Measurements from ENCODE around the gene LAMB4. TPM values are rescaled to one million over a fixed set of nuclear protein-coding genes. Genes with fewer than 3 reads are reported as not detected.

LAMB4 gene
- total and polyA plus RNA-seq, 2 donors (not counting 1 experiment from before 2014, with no cell fraction given) = 0.17 to 0.57 TPM

DNA sequence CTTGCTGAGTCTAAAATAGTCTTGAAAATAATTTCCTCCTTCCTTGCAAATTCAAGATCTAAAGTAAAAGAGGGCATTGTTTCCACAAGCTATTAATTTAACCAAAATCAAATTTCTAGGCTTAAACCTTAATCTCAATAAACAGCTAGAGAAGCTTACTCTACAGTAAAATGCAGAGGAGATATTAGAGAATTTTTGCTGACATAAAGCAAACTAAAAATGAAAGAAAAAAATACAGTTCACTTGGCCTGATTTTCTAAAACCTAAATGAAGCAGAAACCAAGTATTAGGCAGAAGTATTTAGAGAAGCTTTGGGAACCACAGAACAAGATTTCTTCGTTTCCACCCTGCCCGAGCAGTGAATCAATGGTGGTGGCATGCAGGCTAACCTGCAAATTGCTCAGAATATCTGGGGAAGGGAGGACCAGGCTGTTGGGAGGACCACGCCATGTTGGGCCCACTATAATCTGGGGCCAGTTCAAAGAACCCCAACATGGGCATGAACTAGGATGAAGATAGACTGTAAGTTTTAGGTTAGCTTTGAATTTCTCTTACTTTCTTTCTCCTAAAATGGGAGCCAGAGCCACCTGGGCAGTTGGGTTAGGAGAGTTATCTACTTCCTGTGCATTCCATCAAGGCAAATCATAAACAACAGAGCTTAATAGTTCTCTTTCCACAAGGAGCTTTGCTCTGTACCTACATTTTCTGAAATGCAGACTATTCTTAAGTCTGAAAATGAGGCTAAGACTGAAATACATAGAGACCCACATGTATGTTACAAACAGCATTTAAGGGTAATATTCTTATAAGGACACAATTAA is 131.3 kb downstream of the LAMB4 start:
- Histone ChIP-seq H3K27me3 (ENCODE audit: control insufficient read depth, insufficient read depth, low read length) (no peaks in the 10 kb centered on the region), H2AFZ (ENCODE audit: low read length) (no peak overlapping the region), H3K4me3 (replicated peaks in 1 of 4; ENCODE audit: control extremely low read depth in 1 of 4, insufficient read depth in 1 of 4, low read depth in 3 of 4, low read length in 4 of 4) (peak overlapping the region; percentile 9 to 92 (median 42)), H4K20me1 (ENCODE audit: control insufficient read depth, extremely low read depth, insufficient read depth, low read length) (no peaks in the 10 kb centered on the region), H3K79me2 (ENCODE audit: control insufficient read depth, insufficient read depth, low read length) (peaks cover 38% of the 10 kb centered on the region), H3K4me1 (ENCODE audit: control insufficient read depth, extremely low read depth, insufficient read depth, low read length) (peaks cover 26% of the 10 kb centered on the region), H3K36me3 (ENCODE audit: control insufficient read depth, insufficient read depth, low read length) (peaks cover 9% of the 10 kb centered on the region), H3K9ac (ENCODE audit: insufficient read depth, low read length) (no peak overlapping the region), H3K27ac (ENCODE audit: insufficient read depth, low read length) (peak overlapping the region; percentile 20), H3K9me3 (ENCODE audit: control insufficient read depth, insufficient read depth, low read depth, low read length) (no peaks in the 10 kb centered on the region), H3K4me2 (ENCODE audit: extremely low read depth, insufficient read depth, low read length) (peak overlapping the region; percentile 78)
- DNase-seq (ENCODE audit: low read depth in 2 of 2) = peak in 1 of 2 donors; percentile 72
- TF ChIP-seq, protein P1, sequence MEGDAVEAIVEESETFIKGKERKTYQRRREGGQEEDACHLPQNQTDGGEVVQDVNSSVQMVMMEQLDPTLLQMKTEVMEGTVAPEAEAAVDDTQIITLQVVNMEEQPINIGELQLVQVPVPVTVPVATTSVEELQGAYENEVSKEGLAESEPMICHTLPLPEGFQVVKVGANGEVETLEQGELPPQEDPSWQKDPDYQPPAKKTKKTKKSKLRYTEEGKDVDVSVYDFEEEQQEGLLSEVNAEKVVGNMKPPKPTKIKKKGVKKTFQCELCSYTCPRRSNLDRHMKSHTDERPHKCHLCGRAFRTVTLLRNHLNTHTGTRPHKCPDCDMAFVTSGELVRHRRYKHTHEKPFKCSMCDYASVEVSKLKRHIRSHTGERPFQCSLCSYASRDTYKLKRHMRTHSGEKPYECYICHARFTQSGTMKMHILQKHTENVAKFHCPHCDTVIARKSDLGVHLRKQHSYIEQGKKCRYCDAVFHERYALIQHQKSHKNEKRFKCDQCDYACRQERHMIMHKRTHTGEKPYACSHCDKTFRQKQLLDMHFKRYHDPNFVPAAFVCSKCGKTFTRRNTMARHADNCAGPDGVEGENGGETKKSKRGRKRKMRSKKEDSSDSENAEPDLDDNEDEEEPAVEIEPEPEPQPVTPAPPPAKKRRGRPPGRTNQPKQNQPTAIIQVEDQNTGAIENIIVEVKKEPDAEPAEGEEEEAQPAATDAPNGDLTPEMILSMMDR (conservative IDR thresholded peaks at IDR 0.05 in 1 of 2, IDR thresholded peaks at IDR 0.05 in 1 of 2; ENCODE audit: low read depth in 1 of 2, low read length in 2 of 2) = no peak

DNA sequence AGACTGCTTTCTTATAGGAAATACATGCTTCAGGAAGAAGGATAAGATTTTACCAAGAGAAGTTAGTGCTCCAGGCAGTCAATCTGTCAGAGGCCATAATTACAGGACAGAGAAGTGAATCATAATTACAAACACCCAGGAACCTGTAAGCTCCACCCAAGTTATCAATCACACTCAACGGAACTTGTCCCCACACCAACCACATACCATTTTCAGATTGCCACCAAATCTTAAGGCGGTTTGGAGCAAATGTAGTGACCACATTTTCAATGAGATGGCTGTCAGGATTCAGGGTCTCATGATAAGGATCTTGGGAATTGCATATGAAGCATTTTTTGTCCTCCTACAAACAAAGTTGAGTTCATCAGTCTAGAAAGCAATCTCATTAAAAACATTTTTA is 132.0 kb downstream of the LAMB4 start:
- H3K9me3 ChIP-seq (ENCODE audit: control insufficient read depth, insufficient read depth, low read depth, low read length) = no peaks in the 10 kb centered on the region
- peaks cover 26% of the 10 kb centered on the region for H3K4me1 ChIP-seq (ENCODE audit: control insufficient read depth, extremely low read depth, insufficient read depth, low read length)
- DNase-seq (ENCODE audit: low read depth in 2 of 2) = peak in 1 of 2 donors; percentile 68
- H3K27ac ChIP-seq (ENCODE audit: insufficient read depth, low read length) = no peak overlapping the region
- H3K4me3 ChIP-seq (replicated peaks in 1 of 4; ENCODE audit: control extremely low read depth in 1 of 4, insufficient read depth in 1 of 4, low read depth in 3 of 4, low read length in 4 of 4) = peak overlapping the region in 2 of 4 experiments; percentile 65 to 92
- no peaks in the 10 kb centered on the region for H3K27me3 ChIP-seq (ENCODE audit: control insufficient read depth, insufficient read depth, low read length)
- H3K4me2 ChIP-seq (ENCODE audit: extremely low read depth, insufficient read depth, low read length) = peak overlapping the region; percentile 29
- no peak overlapping the region for H3K9ac ChIP-seq (ENCODE audit: insufficient read depth, low read length)
- H4K20me1 ChIP-seq (ENCODE audit: control insufficient read depth, extremely low read depth, insufficient read depth, low read length) = no peaks in the 10 kb centered on the region
- TF ChIP-seq, protein P1 (conservative IDR thresholded peaks at IDR 0.05 in 1 of 2, IDR thresholded peaks at IDR 0.05 in 1 of 2; ENCODE audit: low read depth in 1 of 2, low read length in 2 of 2) = no peak
- no peak for TF ChIP-seq EZH2 (IDR thresholded peaks at IDR 0.05; ENCODE audit: low read length, missing control alignments)
- no peak overlapping the region for H2AFZ ChIP-seq (ENCODE audit: low read length)
- peaks cover 14% of the 10 kb centered on the region for H3K36me3 ChIP-seq (ENCODE audit: control insufficient read depth, insufficient read depth, low read length)
- H3K79me2 ChIP-seq (ENCODE audit: control insufficient read depth, insufficient read depth, low read length) = peaks cover 38% of the 10 kb centered on the region

DNA sequence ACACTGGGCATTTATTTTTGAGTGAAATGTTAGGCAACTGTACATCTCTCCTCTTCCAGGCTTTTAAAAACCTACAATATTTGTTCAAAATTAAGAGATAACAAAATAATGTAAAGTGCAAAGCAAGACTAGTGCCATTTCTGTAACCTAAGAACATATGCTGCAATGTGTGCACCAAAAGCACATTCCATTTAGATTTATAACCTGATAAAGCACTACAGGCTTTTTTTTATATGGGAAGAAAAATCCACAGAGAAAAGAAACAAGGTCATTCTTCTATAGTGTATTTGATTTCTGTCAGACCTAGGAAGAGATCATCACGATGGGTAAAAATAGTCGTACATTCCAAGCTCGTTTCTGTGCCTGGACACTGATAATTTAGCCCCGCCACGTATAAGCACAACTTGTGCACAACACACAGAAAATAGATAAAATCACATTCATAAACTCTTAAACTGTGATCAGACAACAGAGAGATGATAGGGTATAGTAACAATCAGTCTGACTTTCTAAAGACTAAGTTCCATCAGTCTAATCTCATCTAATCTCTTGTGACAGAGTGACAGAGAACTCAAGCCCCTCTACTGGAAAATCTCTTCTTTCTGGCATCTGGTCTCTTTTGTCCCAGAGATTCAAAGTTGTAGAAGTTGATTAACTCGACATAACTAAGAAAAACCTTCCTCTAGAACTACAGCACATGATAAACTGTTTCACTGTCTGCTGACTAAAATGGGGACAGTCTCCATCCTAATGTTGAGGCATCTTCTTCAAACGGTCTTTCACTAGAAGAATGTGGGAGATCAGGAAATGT is 133.9 kb downstream of the LAMB4 start:
- H3K27ac ChIP-seq (ENCODE audit: insufficient read depth, low read length) = peak overlapping the region; percentile 60
- H2AFZ ChIP-seq (ENCODE audit: low read length) = no peak overlapping the region
- peaks cover 25% of the 10 kb centered on the region for H3K79me2 ChIP-seq (ENCODE audit: control insufficient read depth, insufficient read depth, low read length)
- H3K9me3 ChIP-seq (ENCODE audit: control insufficient read depth, insufficient read depth, low read depth, low read length) = no peaks in the 10 kb centered on the region
- TF ChIP-seq EZH2 (IDR thresholded peaks at IDR 0.05; ENCODE audit: low read length, missing control alignments) = no peak
- TF ChIP-seq, protein P1 (conservative IDR thresholded peaks at IDR 0.05 in 1 of 2, IDR thresholded peaks at IDR 0.05 in 1 of 2; ENCODE audit: low read depth in 1 of 2, low read length in 2 of 2) = no peak
- peak; percentile 74 to 80 for DNase-seq (ENCODE audit: low read depth in 2 of 2)
- no peak overlapping the region for H3K9ac ChIP-seq (ENCODE audit: insufficient read depth, low read length)
- peaks cover 26% of the 10 kb centered on the region for H3K4me1 ChIP-seq (ENCODE audit: control insufficient read depth, extremely low read depth, insufficient read depth, low read length)
- no peaks in the 10 kb centered on the region for H3K27me3 ChIP-seq (ENCODE audit: control insufficient read depth, insufficient read depth, low read length)
- peaks cover 18% of the 10 kb centered on the region for H3K36me3 ChIP-seq (ENCODE audit: control insufficient read depth, insufficient read depth, low read length)
- peak overlapping the region in 2 of 4 experiments; percentile 18 to 27 for H3K4me3 ChIP-seq (replicated peaks in 1 of 4; ENCODE audit: control extremely low read depth in 1 of 4, insufficient read depth in 1 of 4, low read depth in 3 of 4, low read length in 4 of 4)
- peak overlapping the region; percentile 49 for H3K4me2 ChIP-seq (ENCODE audit: extremely low read depth, insufficient read depth, low read length)
- no peaks in the 10 kb centered on the region for H4K20me1 ChIP-seq (ENCODE audit: control insufficient read depth, extremely low read depth, insufficient read depth, low read length)
